Stimulated activated CD8-positive, alpha-beta memory T cell treated with anti-CD3 and anti-CD28 coated beads, Interleukin-12 subunit alpha, Interleukin-12 subunit beta, amount 100 ng/mL, for 24 hours (primary cell): ENCODE measurements around the gene VTI1A.

ENCODE experiments used
- DNase-seq: peaks from one replicate; pipeline ENCODE4 v3.0.0-alpha.2; 2020; ENCODE audit errors: extremely low read depth

Gene VTI1A

DNA sequence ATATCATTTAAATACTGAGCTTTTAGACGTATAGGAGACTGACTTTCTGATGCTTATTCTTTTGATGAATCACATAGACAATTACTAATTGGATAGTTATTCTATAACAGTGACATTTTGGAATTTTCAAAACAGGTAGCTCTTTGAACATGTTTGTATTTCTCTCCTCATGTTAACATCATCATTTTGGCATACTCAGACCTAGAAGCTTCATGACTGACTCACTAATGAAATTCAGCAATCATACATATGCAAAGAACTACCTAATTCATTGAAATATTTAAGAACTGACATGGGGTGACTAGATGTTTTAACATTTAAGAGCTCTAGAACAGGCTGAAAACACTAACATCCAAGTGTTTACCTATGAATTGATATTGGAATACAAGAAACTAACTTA lies 192.3 kb downstream of the VTI1A start:
- no peak for DNase-seq

DNA sequence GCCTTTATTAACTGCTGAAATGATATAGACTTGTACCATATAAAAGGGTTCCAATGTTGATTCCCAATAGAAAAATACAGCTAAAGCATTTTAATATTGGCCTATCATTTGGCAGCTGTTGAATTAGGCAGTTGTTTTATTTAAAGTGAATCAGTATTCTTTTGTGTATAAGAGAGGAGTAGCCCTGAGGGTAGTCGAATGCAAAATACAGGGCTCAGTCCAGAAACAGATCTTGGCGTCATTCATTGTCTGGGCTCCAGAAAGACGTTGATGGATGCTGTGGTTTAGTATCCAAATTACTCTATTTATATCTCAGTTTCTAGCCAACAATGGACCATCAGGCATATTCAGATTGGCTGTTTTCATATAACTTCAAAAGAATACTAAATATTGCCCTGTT lies 193.6 kb downstream of the VTI1A start:
- DNase-seq, result no peak

DNA sequence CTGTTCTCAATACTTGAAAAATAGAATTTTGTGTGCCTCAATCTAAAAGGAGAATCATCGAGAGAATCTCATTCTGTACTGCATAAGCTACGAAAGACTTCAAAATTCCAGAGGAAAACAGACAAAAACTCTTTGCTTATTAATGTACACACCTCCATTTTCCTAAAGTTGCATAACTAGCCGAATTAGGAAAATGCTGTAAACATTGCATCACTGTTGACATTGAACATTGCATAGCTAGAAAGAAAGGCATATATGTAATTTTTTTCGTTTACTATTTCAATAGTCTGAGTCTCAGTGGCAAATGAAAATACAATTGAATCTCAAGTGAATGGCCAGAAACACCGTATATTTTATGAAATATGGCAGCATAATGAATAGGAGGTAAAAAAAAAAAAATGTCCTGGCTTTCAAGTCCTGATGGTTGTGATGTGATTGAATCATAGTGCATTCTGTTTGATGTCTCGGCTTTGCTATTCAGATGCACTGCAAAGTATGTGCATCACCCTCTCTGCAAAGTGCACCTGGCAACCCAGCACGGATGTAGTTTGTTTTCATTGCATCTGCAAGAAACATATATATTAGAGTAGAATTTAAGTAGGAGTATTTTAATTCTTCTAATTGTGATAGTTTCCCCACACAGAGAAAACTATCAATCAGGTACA lies 196.7 kb downstream of the VTI1A start:
- DNase-seq, result no peak

DNA sequence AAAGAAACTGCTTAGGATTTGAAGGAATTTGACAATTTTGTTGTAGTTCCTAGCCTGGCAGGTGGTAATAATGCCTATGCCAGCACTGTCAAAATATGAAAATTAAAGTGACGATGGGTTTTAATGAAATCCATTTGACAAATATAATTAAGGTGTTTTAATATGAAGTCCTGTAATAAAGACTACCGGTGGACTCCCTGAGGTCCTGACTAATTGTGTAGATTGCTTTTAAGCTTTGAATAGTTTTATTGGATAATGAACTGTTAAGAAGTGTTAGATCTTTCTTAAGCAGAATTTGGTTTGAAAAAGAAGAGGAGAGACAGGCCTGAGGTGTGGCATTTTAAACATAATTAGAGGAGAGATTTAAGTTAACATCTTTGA lies 197.2 kb downstream of the VTI1A start:
- DNase-seq, result no peak

DNA sequence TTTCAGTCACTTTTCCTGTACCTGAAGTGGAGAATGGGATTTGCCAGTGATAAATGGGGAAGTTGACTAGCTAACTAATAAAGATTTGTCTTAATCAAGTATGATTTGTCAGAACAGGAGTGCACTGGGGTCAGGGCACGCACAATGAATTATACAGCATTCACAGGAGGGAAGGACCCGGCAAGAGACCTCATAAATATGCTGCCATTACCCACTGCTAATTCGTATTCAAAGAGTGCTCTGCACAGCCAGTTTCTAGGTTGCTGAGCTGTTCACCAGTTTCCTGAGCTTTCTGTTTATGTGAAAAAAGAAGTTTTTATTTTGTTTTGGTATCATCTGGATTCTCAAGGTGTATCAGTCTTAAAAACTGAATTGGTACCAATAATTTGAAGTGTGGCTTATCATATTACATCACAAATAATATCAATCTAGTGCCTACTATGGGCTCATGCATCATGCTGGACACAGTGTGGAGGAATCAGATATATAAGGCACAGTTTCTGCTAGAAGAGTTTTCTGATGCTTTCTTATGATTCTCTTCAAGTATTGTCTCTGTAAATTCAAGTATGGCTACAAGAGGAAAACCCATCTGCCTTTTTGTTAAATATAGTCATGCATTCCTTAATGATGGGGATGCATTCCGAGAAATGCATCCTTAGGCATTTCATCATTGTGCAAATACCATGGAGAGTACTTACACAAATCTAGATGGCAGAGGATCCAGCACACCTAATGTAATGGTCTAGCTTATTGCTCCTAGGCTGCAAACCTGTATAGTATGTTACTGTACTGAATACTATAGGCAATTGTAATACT lies 202.2 kb downstream of the VTI1A start:
- DNase-seq, result no peak

DNA sequence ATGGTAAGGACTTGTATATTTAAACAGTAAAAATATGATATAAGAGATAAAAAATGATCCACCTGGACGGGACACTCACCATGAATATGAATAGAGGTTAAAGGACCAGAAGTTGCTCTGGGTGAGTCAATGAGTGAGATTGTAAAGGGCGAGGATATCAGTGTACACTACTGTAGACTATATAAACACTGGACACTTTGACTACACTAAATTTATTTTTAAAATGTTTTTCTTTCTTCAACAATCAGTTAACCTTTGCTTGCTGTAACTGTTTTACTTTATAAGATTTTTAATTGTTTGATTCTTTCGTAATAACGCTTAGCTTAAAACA lies 202.8 kb downstream of the VTI1A start:
- DNase-seq, result no peak

DNA sequence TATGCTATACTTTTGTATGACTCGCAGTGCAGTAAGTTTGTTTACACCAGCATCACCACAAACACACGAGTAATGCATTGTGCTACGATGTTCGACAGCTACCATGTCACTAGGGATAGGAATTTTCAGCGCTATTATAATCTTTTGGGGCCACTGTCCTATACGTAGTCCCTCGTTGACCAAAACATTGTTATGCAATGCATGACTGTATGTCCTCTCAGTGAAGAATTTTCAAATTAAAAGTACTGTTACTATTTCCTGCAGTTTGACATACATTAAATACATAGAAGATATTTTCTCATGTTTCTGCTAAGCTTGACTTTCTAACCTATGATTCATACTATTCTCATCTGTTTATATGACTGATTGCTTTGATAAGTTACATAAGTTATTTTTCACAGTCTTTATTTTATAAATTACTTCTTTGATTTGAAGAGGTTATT lies 203.6 kb downstream of the VTI1A start:
- no peak for DNase-seq

DNA sequence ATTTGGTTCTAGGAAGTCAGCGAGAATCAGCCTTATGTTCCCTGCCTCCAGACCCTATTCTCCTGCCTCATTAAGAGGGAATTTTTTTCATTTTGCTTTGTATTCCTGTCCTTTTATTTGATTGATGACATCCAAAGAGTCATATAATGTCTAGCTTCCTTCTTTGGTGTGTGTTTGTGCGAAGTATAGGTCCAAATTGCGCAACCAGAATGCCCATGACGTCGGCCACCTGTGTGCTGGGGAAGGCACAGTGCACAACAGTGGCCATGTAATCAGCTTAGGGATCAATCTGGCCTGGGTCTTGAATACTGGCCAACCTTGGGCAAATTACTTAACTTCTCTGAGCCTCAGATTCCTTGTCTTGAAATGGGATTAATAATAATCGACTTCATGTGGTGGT lies 206.2 kb downstream of the VTI1A start:
- no peak for DNase-seq

DNA sequence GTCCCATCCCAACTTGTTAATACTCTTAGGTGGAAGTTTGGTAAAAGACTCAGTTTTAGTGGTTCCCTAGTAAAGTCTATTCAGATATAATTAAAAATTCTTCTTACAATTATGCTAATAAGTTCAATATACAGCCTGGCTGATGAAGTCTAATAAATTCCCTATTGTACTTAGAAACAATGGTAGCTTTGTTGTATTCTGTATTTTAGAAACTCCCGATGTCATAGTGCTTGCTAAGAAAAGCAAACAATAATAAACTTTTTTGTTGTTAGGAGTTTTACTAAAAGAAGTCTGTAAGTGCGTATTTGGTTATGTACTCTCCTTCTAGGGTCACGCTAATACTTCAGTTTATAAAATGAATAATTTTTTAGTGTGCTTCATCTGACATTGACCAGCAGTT lies 206.8 kb downstream of the VTI1A start:
- DNase-seq, result no peak

DNA sequence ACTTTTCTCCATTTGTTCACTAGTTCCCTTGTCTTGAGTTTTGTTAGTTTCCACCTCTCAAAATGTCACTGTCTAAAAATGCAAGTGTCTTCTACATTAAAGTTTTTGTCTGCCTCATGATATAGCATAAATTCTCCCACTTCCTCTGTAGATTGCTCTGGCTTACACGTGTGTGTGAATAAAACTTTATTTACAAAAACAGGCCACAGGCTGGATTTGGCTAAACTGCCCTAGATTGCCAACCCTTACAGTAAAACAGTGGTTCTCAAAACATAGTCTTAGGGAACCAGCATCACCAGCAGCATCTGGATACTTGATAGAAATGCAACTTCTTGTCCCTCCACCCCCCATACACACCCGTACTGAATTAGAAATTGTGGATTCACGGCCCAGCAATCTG lies 207.8 kb downstream of the VTI1A start:
- no peak for DNase-seq

DNA sequence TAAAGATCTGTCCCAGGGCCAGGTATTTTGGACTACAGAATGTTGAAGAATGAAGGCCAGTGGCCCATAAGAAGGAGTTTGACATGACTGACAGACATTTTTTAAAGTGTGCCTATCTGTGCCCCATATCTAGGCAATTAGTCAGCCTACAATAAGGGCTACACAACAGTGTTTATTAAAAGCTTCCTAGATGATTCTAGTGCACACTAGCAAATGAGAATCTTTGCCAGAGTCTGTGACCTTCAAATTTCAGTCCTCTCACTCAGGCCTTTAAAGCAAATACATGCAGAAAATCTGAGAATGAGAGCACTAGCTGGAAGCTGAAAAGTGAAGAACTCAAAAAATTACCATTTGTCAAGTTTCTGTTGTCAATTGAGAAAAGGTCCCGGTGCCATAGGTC lies 208.7 kb downstream of the VTI1A start:
- DNase-seq, result no peak

DNA sequence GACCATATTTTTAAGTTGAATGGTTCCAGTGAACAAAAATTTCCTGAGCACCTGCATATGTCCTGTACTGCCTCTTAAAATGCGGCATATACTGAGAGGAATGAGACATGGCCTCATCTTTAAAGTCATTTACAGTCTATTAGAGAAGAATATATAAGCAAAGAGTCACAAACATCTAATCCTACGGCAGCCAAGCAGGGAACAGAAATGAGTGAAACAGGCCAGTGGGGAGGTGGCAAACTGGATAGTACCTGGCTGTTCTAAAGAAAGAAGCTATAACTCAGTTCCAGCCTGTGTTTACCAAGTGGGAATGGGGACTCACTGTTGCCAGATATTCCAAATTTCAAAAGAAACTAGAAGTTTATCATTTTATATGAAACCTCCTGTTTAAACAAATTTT lies 211.4 kb downstream of the VTI1A start:
- DNase-seq, result no peak

DNA sequence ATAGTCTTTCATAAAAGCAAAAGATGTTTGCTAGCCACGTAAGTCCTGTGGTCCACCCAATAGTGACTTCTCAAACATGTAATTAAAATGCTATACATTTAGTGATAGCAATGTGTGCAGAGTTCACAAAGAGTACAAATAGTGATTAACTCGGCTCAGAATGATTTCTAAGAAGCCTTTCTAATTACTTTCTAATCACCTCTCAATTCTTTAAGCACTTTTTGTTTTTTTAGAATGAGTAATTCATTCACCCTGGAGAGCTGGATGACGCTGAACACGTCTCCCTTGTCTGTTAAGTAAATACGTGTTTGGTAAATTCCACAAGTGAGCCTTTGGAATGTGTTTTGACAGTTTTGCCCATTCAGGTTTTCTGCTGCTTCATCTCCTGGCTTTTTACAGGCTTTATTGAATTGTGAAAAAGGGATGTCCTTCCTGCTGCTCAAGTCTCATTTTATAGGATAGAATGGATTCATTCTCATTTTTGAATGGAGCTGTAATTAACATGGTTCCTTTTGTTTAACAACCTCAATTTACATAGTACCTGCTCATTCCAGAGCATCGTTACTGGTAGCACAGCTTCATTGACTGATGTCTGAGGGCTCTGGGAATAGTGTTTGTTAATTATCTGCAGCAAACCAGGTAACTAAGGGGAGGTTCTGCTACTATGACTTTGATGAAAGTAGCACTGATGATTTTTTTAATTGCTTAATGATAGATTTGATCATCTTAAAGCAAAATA lies 212.1 kb downstream of the VTI1A start:
- DNase-seq, result no peak

DNA sequence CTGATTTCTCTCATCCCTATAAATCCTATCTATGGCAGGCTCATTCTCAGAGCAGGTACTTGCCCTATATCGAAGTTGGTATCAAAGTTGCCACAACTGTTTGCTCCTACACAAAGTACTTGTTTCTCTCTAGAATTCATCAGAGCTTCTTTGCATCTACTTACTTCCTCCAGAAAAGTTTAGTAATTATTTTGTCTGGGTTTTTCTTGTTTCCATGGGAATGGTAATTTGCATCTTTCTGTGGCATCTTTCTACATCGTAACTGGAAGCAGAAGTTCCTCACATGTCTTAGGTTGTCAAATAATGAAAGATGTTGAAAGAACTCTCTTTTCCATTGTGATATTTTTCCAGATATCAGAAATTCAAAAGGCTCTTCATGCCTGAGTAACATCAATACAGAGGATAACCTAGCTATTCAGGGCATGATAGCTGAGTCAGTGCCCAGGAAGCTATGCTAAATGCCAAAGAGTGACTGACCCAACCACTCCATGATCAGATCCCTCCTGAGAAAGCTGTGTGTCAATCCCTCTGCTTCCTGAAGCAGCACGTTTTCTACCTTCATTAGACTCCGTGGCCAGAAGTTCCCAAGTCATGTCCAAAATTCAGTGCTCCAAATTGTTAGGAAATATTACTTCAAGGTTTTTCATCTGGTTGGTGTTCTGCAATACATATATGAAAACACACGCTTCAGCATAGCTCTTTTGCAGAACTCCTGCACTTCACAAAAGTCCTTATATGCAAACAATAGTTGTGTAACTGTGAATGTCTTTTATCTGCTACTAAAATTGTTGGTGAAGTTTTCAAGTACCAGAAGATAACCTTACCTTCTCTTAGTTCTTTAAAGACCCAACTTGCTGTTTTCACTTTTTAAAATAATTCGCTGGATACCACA lies 216.5 kb downstream of the VTI1A start:
- no peak for DNase-seq

DNA sequence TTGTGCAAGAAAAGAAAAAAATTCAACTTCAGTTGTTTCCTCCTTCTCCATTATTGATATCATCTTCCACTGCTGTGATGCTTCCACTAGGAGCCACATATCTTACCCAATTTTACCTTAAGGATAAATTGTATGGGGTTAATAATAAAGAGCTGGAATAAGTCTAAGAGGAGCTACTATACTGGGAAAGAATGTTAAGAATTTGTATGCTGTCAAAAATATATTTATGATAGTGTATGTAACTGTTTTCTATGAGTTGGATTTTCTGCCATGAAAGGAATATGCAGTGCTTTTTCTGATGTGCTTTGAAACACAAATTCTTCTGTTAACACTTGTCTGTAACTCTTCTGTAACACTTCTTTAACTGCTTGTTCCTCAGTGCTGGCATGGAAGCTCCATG lies 219.1 kb downstream of the VTI1A start:
- DNase-seq, result no peak

DNA sequence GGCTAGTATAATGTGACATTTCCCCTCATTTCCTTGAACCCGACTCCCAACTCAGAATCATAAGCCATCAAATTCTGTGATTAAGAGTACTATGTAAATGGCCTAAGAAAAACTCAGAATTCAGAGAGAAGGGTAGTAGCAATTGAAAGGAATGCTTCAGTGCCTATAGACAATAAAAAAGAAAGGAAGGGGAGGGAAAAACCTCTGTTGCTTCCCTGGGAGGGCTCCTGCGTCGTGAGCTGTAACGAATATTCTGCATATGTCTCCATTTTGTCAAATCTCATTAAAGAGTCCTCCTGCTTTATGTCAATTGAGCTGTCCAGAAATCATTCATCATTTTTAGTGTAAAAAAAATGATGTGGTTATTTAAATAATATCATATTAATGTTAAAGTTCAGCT lies 223.0 kb downstream of the VTI1A start:
- DNase-seq, result no peak

DNA sequence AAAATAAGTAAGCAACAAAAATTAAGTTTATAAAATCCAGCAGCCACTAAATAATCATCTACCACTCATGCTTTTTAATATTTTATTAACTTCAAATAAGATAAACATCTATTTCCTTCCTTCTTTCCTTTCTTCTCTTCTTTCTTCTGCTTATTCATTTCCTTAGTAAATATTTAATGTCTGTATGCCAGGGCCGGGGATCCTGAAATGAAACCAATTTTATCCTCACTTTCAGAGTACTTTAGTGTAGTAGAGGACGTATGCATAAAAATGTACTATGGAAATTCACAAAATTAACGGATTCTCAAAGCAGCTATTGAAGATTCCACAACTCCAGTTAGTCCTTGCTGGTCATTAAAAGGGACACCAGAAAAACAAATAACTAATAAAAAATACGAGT lies 224.7 kb downstream of the VTI1A start:
- DNase-seq, result no peak

DNA sequence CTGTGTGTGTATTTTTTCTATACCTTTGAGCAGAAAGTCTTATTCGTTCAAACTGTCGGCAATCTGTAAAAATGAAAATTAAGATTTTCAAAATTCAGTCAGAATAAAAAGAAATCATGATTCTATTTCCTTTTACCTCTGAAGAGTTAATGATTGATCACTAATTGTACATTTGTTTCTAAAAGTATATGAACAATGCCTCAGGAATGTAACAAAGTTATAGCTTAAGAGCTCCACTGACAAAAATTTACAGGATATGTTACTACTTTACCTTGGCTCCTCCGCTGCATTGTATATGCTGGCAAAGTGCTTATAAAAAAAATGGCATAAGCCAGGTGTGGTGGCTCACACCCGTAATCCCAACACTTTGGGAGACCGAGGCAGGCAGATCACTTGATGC lies 225.7 kb downstream of the VTI1A start:
- DNase-seq, result no peak

DNA sequence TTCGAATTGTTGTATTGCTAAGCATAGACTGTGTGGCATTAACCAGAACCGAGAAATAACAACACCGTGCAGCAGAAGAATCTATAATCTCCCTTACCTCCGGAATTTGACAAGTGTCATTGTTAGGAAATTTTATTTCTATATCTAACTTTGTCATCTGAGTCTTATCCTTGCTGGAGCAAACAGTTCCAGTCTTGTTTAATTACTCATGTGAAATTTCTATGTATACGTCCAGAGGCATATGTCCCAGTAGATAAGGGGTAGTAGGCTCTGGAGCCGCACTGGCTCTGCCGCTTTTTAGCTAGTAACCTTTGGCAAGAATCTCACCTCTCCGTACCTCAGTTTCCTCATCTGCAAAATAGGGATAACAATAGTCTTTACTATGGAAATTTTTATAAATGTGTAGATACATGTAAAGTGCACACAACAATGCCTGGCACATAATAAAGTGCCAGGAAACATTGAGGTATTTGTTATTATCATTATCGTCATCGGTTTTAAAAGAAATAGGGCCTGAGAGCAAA lies 228.6 kb downstream of the VTI1A start:
- no peak for DNase-seq

DNA sequence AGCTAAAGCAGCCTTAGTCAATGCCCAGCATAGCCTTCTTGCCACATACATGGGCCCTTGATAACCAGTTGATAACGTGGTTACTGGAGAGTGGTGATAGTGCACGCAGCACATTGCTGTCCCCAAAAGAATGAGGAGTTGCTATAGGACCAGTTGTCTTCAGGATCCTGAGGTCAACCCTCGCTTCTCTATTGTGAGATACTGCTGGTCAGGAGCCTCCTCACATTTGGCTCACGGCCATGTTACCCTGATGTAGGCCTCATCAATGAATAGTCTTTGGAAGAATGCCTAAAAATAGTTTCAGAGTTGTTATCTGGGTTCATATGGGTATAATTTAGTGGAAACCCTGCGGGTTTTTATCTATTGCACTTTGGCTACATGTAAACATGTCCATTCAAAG lies 230.7 kb downstream of the VTI1A start:
- no peak for DNase-seq

DNA sequence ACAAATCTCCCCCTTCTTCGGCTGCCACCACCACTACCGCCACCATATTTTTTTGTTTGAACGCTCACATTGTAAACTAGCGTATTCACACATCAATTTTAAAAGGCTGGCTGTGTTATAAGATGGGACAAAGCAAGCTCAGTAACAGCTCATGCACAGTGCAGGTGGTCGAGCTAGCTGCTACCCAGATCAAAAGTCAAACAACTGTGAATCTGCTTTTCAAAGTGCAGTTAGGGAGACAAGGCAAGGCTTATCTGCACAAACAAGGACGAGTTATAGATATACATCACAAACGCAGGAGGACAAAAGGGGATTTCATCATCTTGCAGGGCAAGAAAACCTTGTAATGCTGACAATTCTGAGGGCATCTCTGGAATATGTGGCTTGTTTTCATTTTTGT lies 231.6 kb downstream of the VTI1A start:
- DNase-seq, result no peak

DNA sequence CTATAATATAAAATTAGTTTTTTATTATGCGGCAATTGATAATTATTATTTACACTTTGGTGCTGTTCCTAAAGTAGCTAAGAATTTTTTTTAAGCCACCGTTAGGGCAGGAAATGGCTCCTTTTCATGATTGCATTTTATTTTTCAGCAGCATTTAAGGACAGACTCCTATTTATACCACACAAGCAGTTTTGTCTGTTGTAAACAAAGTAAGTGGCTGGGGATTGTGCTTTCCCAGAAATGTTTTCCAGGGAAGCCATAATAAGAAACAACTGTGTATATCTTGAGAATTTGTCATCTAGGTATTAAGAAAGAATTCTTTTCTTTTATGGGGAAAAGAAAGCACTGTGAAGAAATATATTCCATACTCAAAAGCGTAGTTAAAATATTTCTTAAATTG lies 232.0 kb downstream of the VTI1A start:
- no peak for DNase-seq
